ENCODE measurements around the gene THY1.

DNA sequence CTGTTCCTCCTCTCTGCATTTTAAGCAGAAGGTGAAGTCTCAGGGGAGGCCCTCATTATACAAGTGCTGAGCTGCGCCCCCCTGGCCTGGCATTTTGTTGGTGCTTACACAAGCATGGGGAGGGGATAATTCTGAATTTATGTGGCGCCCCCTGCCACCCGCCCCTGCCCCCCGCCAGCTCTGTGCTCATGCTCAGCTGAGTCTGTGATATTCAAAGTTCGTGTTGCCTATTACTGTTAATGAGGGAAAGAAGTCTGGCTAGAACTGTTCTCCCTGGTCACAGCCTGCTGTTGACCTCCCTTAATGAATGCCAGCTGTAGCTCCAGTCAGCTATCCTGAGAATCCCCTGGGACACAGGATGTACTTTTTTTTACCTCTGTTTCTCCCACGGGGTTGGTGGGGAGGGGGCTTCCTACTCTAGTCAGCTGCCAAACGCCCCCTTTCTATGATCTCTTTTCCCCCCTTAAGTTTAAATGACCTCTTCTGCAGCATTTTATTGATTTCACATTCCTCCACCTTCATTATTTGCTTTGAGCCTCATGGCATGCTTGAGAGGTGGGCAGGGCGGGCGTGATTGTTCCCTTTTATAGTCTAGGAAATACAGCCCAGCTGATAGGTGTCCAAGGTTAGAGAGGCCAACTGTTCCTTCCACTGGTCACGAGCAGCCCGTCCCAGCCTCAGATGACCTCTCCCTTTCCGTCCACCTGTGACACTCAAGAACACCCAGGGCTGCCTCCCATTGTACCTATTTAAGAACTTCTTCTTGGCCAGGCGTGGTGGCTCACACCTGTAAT lies 53.6 kb downstream of the THY1 start:
- TF ChIP-seq, protein P1, sequence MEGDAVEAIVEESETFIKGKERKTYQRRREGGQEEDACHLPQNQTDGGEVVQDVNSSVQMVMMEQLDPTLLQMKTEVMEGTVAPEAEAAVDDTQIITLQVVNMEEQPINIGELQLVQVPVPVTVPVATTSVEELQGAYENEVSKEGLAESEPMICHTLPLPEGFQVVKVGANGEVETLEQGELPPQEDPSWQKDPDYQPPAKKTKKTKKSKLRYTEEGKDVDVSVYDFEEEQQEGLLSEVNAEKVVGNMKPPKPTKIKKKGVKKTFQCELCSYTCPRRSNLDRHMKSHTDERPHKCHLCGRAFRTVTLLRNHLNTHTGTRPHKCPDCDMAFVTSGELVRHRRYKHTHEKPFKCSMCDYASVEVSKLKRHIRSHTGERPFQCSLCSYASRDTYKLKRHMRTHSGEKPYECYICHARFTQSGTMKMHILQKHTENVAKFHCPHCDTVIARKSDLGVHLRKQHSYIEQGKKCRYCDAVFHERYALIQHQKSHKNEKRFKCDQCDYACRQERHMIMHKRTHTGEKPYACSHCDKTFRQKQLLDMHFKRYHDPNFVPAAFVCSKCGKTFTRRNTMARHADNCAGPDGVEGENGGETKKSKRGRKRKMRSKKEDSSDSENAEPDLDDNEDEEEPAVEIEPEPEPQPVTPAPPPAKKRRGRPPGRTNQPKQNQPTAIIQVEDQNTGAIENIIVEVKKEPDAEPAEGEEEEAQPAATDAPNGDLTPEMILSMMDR (IDR thresholded peaks at IDR 0.05) = no peak
- TF ChIP-seq POLR2AphosphoS5 (IDR thresholded peaks at IDR 0.05) = no peak

All from upper lobe of left lung (tissue), 4 donors.